A673 (cell line): ENCODE measurements around the gene BICD1. TPM values are rescaled to one million over a fixed set of nuclear protein-coding genes. Genes with fewer than 3 reads are reported as not detected.

ENCODE experiments used
- BruUV-seq: library from RNA; stranded (reverse); fragments of 400-500 nt; replicated peaks from 2 replicates; lab custom pipeline; 2021; lab: Mats Ljungman, UMichigan
- CTCF ChIA-PET: fragments of 300-600 bp; sonication (Branson Sonifier 250); formaldehyde crosslinking; loops from one replicate; lab custom pipeline; 2022; ENCODE audit warnings: antibody characterized with exemption; lab: Charles Lee
- POLR2A ChIA-PET: fragments of 300-600 bp; sonication (Branson Sonifier 250); formaldehyde crosslinking; loops from one replicate; lab custom pipeline; 2022; ENCODE audit warnings: antibody characterized with exemption; ENCODE audit not compliant: low non-redundant PET; lab: Charles Lee
- DNase-seq: peaks from one replicate; pipeline ENCODE4 v3.0.0-alpha.2; 2015; ENCODE audit warnings: low spot score
- H3K27ac ChIP-seq: fragments of 200-600 bp; sonication (generic); 2 replicates; pipeline ENCODE4 v1.5.1; 2016; ENCODE audit warnings: mixed run types, low read depth, mild to moderate bottlenecking, mixed read lengths, antibody characterized with exemption, low read length; ENCODE audit not compliant: poor library complexity, severe bottlenecking
- H3K27me3 ChIP-seq: fragments of 200-600 bp; sonication (generic); replicated peaks from 2 replicates; pipeline ENCODE4 v1.6.1; 2017; ENCODE audit warnings: mixed run types, low read depth, mild to moderate bottlenecking, mixed read lengths, antibody characterized with exemption, low read length; ENCODE audit not compliant: insufficient read depth, poor library complexity
- H3K36me3 ChIP-seq: fragments of 200-600 bp; sonication (generic); 2 replicates; pipeline ENCODE4 v1.6.1; 2016; ENCODE audit warnings: mixed run types, mild to moderate bottlenecking, mixed read lengths, antibody characterized with exemption, low read length; ENCODE audit not compliant: insufficient read depth, poor library complexity, severe bottlenecking
- H3K4me1 ChIP-seq: fragments of 200-600 bp; sonication (generic); 2 replicates; pipeline ENCODE4 v1.6.1; 2017; ENCODE audit warnings: mixed run types, mild to moderate bottlenecking, mixed read lengths, antibody characterized with exemption, low read length; ENCODE audit not compliant: insufficient read depth, poor library complexity, severe bottlenecking
- H3K4me3 ChIP-seq: fragments of 200-600 bp; sonication (generic); 2 replicates; pipeline ENCODE4 v1.5.1; 2016; ENCODE audit warnings: low read depth, mixed run types, mild to moderate bottlenecking, mixed read lengths, low read length; ENCODE audit not compliant: poor library complexity, severe bottlenecking
- H3K9me3 ChIP-seq: fragments of 200-600 bp; sonication (generic); 2 replicates; pipeline ENCODE4 v1.6.1; 2016; ENCODE audit warnings: mixed run types, low read depth, mild to moderate bottlenecking, mixed read lengths, antibody characterized with exemption, low read length; ENCODE audit not compliant: poor library complexity, severe bottlenecking
- EZH2 ChIP-seq: fragments of 200-600 bp; sonication (generic); IDR thresholded peaks from 2 replicates; pipeline ENCODE4 v1.6.1; 2017; ENCODE audit warnings: borderline replicate concordance, low read depth, mild to moderate bottlenecking, mixed read lengths, antibody characterized with exemption, low read length; ENCODE audit not compliant: poor library complexity, severe bottlenecking
- intact Hi-C: fragments of 100-400 bp; cut with micrococcal nuclease; formaldehyde crosslinking; loops from one replicate; pipeline ENCODE4 v1.10.0; 2022; ENCODE audit not compliant: unreplicated experiment
- total RNA-seq: library from RNA; stranded (reverse); gene quantifications from 2 replicates; pipeline ENCODE4 v1.2.3, GENCODE V29; 2021
- TF ChIP-seq, protein P1 (sequence below): fragments of 300-800, 200-600 bp; sonication (generic); conservative IDR thresholded peaks from 2 replicates; pipeline ENCODE4 v1.5.1; 2017; ENCODE audit warnings: low read depth, mild to moderate bottlenecking, antibody characterized with exemption, low read length, moderate library complexity, mixed read lengths

BICD1 gene
- total RNA-seq, 1 experiment from 2014 or later: 50.2 TPM

DNA sequence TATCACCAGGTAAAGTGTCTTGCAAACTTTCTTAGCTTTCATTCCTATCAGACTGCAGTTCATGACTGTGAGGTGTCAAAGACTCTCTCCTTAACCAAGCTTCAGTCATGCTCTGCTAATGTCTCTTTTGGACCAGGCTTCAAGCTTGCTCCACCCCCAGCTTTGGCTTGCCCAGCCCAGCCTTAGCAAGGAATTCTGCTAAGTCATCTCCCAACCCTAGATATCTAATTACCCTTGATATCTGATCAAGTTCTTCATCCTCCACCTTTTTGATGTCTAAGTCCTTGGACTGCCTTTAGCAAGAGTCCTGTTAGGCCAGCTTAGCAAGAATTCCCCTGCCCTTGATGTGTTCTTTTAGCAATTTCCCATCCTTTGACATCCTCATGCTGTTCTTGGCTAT is 183.8 kb downstream of the BICD1 start:
- Histone ChIP-seq H3K36me3 (no peaks in the 10 kb centered on the region), H3K9me3 (no peaks in the 10 kb centered on the region), H3K27ac (no peak overlapping the region), H3K27me3 (no peaks in the 10 kb centered on the region), H3K4me1 (peaks cover 23% of the 10 kb centered on the region), H3K4me3 (no peak overlapping the region)
- CTCF ChIA-PET: no interaction called here
- DNase-seq: no peak
- TF ChIP-seq, protein P1, sequence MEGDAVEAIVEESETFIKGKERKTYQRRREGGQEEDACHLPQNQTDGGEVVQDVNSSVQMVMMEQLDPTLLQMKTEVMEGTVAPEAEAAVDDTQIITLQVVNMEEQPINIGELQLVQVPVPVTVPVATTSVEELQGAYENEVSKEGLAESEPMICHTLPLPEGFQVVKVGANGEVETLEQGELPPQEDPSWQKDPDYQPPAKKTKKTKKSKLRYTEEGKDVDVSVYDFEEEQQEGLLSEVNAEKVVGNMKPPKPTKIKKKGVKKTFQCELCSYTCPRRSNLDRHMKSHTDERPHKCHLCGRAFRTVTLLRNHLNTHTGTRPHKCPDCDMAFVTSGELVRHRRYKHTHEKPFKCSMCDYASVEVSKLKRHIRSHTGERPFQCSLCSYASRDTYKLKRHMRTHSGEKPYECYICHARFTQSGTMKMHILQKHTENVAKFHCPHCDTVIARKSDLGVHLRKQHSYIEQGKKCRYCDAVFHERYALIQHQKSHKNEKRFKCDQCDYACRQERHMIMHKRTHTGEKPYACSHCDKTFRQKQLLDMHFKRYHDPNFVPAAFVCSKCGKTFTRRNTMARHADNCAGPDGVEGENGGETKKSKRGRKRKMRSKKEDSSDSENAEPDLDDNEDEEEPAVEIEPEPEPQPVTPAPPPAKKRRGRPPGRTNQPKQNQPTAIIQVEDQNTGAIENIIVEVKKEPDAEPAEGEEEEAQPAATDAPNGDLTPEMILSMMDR: no peak
- TF ChIP-seq EZH2: no peak
- no TSS peak for BruUV-seq
- POLR2A ChIA-PET: interaction anchor here (0.5 kb wide), 1 partner anchor 219 kb away, joined by 6 read pairs; no protein-coding TSS in a partner anchor
- intact Hi-C loops: no loop called here

DNA sequence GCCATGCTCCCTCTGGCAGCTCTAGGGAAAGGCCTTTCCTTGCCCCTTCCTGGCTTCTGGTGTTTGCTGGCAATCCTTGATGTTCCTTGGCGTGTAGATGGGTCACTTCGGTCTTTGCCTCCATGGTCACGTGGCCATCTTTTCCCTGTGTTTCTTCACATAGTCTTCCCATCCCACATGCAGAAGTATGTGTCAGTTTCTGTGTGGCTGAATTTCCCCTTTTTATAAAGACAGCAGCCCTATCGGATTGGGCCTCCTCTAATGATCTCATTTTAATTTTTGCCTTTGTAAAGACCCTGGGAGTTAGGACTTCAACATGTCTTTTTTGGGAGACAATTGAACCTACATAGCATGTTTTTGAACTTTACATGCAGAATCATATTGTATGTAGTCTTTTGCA is 185.5 kb downstream of the BICD1 start:
- Histone ChIP-seq H3K27me3 (no peaks in the 10 kb centered on the region), H3K4me1 (peaks cover 13% of the 10 kb centered on the region), H3K4me3 (no peak overlapping the region), H3K36me3 (no peaks in the 10 kb centered on the region), H3K9me3 (no peaks in the 10 kb centered on the region), H3K27ac (no peak overlapping the region)
- TF ChIP-seq EZH2: no peak
- TF ChIP-seq, protein P1: no peak
- ChIA-PET CTCF (no interaction called here), POLR2A (no interaction called here)
- DNase-seq: no peak
- no TSS peak for BruUV-seq
- intact Hi-C loops: no loop called here

DNA sequence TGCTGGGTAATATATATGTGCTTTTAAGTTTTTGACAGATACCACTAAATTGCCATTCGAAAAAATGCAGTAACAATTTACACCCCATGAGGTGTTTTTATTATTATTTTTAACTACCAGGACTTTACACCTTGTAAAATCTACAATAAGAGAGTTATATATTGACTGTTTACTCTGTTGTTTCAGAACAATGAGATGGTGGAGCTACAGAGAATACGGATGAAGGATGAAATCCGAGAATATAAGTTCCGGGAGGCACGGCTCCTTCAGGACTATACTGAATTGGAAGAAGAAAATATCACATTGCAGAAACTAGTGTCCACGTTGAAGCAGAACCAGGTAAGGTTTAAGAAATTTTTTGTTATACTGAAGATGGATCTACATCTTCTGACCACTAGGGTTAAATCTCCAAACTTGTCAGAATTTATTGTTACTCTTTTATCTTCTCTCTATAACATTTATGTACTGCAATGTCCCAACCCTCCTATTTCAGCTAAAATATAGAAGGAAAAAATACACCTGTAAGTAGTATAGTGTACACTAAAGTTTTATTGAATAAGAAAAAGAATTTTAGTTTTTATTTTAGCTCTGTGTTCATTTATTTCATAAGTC is 187.3 kb downstream of the BICD1 start:
- Histone ChIP-seq H3K4me3 (no peak overlapping the region), H3K4me1 (peaks cover 13% of the 10 kb centered on the region), H3K27ac (no peak overlapping the region), H3K9me3 (no peaks in the 10 kb centered on the region), H3K27me3 (no peaks in the 10 kb centered on the region), H3K36me3 (no peaks in the 10 kb centered on the region)
- DNase-seq: no peak
- POLR2A ChIA-PET: interaction anchor here (0.5 kb wide), 1 partner anchor 535 kb away, joined by 5 read pairs; no protein-coding TSS in a partner anchor
- no peak for TF ChIP-seq EZH2
- TF ChIP-seq, protein P1: no peak
- CTCF ChIA-PET: interaction anchor here (0.7 kb wide), 1 partner anchor 138 kb away, joined by 3 read pairs; no protein-coding TSS in a partner anchor
- intact Hi-C loops: no loop called here
- no TSS peak for BruUV-seq
